HCT116 (cell line): ENCODE data around the gene PACRG. TPM values are rescaled to one million over a fixed set of nuclear protein-coding genes. Genes with fewer than 3 reads are reported as not detected.

ENCODE experiments used
- ATAC-seq: fragments of 200-7000 bp; cut with Tn5 transposase; 2 replicates; pipeline ENCODE4 v1.9.1; 2020; ENCODE audit warnings: mild to moderate bottlenecking, moderate library complexity
- BruUV-seq: library from RNA; stranded (reverse); fragments of 400-500 nt; replicated peaks from 2 replicates; lab custom pipeline; 2021; lab: Mats Ljungman, UMichigan
- CTCF ChIA-PET: fragments of 300-600 bp; sonication (Branson Sonifier 250); formaldehyde crosslinking; loops from one replicate; lab custom pipeline; 2021; ENCODE audit warnings: antibody characterized with exemption; lab: Charles Lee
- POLR2A ChIA-PET: fragments of 300-600, 350-600 bp; sonication (Branson Sonifier 250); formaldehyde crosslinking; loops from one replicate; lab custom pipeline; 2021; ENCODE audit warnings: antibody characterized with exemption; lab: Charles Lee
- RAD21 ChIA-PET, 2 experiments: fragments of 300-600 bp; sonication (Branson Sonifier 250); formaldehyde crosslinking; loops; one replicate each; lab custom pipeline; 2023; ENCODE audit warnings: low total read pairs in 2 of 2; ENCODE audit not compliant: uncharacterized antibody in 2 of 2, unreplicated experiment in 2 of 2, low non-redundant PET in 1 of 2; lab: Charles Lee
- DNase-seq: peaks from one replicate; pipeline ENCODE4 v3.0.0-alpha.2; 2010; ENCODE audit warnings: low read depth, low spot score
- H2AFZ ChIP-seq: fragments of 200-600 bp; shearing (Covaris generic), sonication (generic); 2 replicates; pipeline ENCODE4 v1.6.1; 2017; ENCODE audit warnings: low read depth, mixed run types, mixed read lengths, antibody characterized with exemption, low read length; ENCODE audit not compliant: poor library complexity, severe bottlenecking
- H3K27ac ChIP-seq: 2 replicates; pipeline ENCODE4 v1.5.1; 2012; ENCODE audit warnings: low read depth, low read length
- H3K27me3 ChIP-seq: fragments of 200-600 bp; sonication (generic); 2 replicates; pipeline ENCODE4 v1.6.1; 2016; ENCODE audit warnings: mixed run types, low read length, mixed read lengths; ENCODE audit not compliant: insufficient read depth
- H3K36me3 ChIP-seq, 2 experiments: fragments of 200-500 bp in 1 of 2; fragments of 200-600 bp in 1 of 2; sonication (Bioruptor generic) in 1 of 2; sonication (generic) in 1 of 2; 2 replicates each; pipeline versions ENCODE4 v1.5.1 to v1.6.1; 2014 to 2016; ENCODE audit warnings: low read length in 2 of 2, inconsistent platforms in 1 of 2, mixed read lengths in 1 of 2, mixed run types in 1 of 2; ENCODE audit not compliant: insufficient read depth in 2 of 2, control insufficient read depth in 1 of 2
- H3K4me1 ChIP-seq, 2 experiments: fragments of 200-600 bp in 1 of 2; sonication (generic) in 1 of 2; 2 replicates each; pipeline versions ENCODE4 v1.5.1 to v1.6.1; 2012 to 2017; ENCODE audit warnings: low read length in 2 of 2, inconsistent platforms in 1 of 2, mild to moderate bottlenecking in 1 of 2, mixed read lengths in 1 of 2, mixed run types in 1 of 2, moderate library complexity in 1 of 2; ENCODE audit not compliant: insufficient read depth in 2 of 2, control insufficient read depth in 1 of 2
- H3K4me2 ChIP-seq: fragments of 200-600 bp; sonication (generic); 2 replicates; pipeline ENCODE4 v1.6.1; 2017; ENCODE audit warnings: mixed run types, low read length, mixed read lengths
- H3K4me3 ChIP-seq, 2 experiments: fragments of 200-600 bp in 1 of 2; sonication (generic) in 1 of 2; replicated peaks in 1 of 2; 2 replicates each; pipeline ENCODE4 v1.5.1; 2011 to 2016; ENCODE audit warnings: low read length in 2 of 2, control low read depth in 1 of 2, low read depth in 1 of 2, mild to moderate bottlenecking in 1 of 2, mixed read lengths in 1 of 2, mixed run types in 1 of 2
- H3K79me2 ChIP-seq: fragments of 200-600 bp; sonication (generic); 2 replicates; pipeline ENCODE4 v1.6.1; 2017; ENCODE audit warnings: mild to moderate bottlenecking, mixed run types, low read length, moderate library complexity, mixed read lengths; ENCODE audit not compliant: insufficient read depth
- H3K9ac ChIP-seq: fragments of 200-600 bp; sonication (generic); 2 replicates; pipeline ENCODE4 v1.6.1; 2016; ENCODE audit warnings: low read length, mixed read lengths
- H3K9me2 ChIP-seq: fragments of 200-600 bp; sonication (generic), shearing (Covaris generic); 2 replicates; pipeline ENCODE4 v1.6.1; 2017; ENCODE audit warnings: mixed run types, mild to moderate bottlenecking, moderate library complexity; ENCODE audit not compliant: insufficient read depth
- H3K9me3 ChIP-seq, 2 experiments: fragments of 200-500 bp in 1 of 2; fragments of 200-600 bp in 1 of 2; sonication (Bioruptor generic) in 1 of 2; sonication (generic) in 1 of 2; 2 replicates each; pipeline ENCODE4 v1.6.1; 2014 to 2017; ENCODE audit warnings: low read length in 2 of 2, mixed read lengths in 2 of 2, inconsistent platforms in 1 of 2, low read depth in 1 of 2, mild to moderate bottlenecking in 1 of 2, mixed run types in 1 of 2, moderate library complexity in 1 of 2; ENCODE audit not compliant: control insufficient read depth in 1 of 2, insufficient read depth in 1 of 2
- H4K20me1 ChIP-seq: fragments of 200-600 bp; sonication (generic), shearing (Covaris generic); 2 replicates; pipeline ENCODE4 v1.6.1; 2017; ENCODE audit warnings: mixed run types, mild to moderate bottlenecking, moderate library complexity; ENCODE audit not compliant: insufficient read depth
- CTCF ChIP-seq, 3 experiments: fragments of 200-600 bp in 1 of 3; sonication (generic) in 1 of 3; IDR thresholded peaks in 2 of 3; conservative IDR thresholded peaks in 1 of 3; 2 replicates each; pipeline ENCODE4 v1.5.1; 2012 to 2017; ENCODE audit warnings: low read depth in 2 of 3, low read length in 2 of 3, antibody characterized with exemption in 1 of 3, borderline replicate concordance in 1 of 3, control low read depth in 1 of 3, mild to moderate bottlenecking in 1 of 3, mixed read lengths in 1 of 3, mixed run types in 1 of 3, moderate library complexity in 1 of 3; ENCODE audit not compliant: insufficient read depth in 1 of 3
- EZH2 ChIP-seq: fragments of 200-600 bp; sonication (generic); IDR thresholded peaks from 2 replicates; pipeline ENCODE4 v1.6.1; 2017; ENCODE audit warnings: antibody characterized with exemption, mixed run types
- SRF ChIP-seq: IDR thresholded peaks from 2 replicates; pipeline ENCODE4 v1.6.1; 2012; ENCODE audit warnings: low read depth
- YY1 ChIP-seq: IDR thresholded peaks from 2 replicates; pipeline ENCODE4 v1.6.1; 2011; ENCODE audit warnings: low read length, low read depth, moderate library complexity, mild to moderate bottlenecking; ENCODE audit not compliant: insufficient replicate concordance; ENCODE audit errors: extremely low read depth
- intact Hi-C: fragments of 100-400 bp; cut with micrococcal nuclease; formaldehyde crosslinking; loops from 2 replicates; pipeline ENCODE4 v1.10.0; 2022
- total RNA-seq: library from RNA; stranded (reverse); gene quantifications from one replicate; pipeline ENCODE4 v1.2.1, GENCODE V29; 2021; ENCODE audit not compliant: unreplicated experiment

The PACRG gene
- total RNA-seq, 1 experiment from 2014 or later = 0.71 TPM

- no peaks in the 10 kb centered on the region for H3K9me2 ChIP-seq
- H3K79me2 ChIP-seq = no peaks in the 10 kb centered on the region
- H3K27ac ChIP-seq = no peak overlapping the region
- no peaks in the 10 kb centered on the region for H4K20me1 ChIP-seq
- no peaks in the 10 kb centered on the region for H3K36me3 ChIP-seq
- H3K4me2 ChIP-seq = no peak overlapping the region
- no peak overlapping the region for H3K4me3 ChIP-seq
- ChIA-PET CTCF (no interaction called here), RAD21 (no interaction called here), POLR2A (no interaction called here)
- no peak overlapping the region for H2AFZ ChIP-seq
- DNase-seq = no peak
- H3K9ac ChIP-seq = no peak overlapping the region
- no peak for TF ChIP-seq YY1
- TF ChIP-seq EZH2 = no peak
- no TSS peak for BruUV-seq
- intact Hi-C loops = no loop called here
- ATAC-seq = no peak
- H3K9me3 ChIP-seq = no peaks in the 10 kb centered on the region
- no peaks in the 10 kb centered on the region for H3K27me3 ChIP-seq
- H3K4me1 ChIP-seq = peaks cover 0 to 4% of the 10 kb centered on the region in 2 experiments; a peak in 1 of 4 replicates
Measured at GRCh38 chr6:163335056-163335455, 607.3 kb downstream of the PACRG start.

- H3K27ac ChIP-seq = no peak overlapping the region
- H3K4me2 ChIP-seq = no peak overlapping the region
- no peaks in the 10 kb centered on the region for H3K9me3 ChIP-seq
- ATAC-seq = no peak
- no peaks in the 10 kb centered on the region for H3K9me2 ChIP-seq
- intact Hi-C loops = no loop called here
- BruUV-seq = no TSS peak
- no peak overlapping the region for H3K4me3 ChIP-seq
- H3K36me3 ChIP-seq = no peaks in the 10 kb centered on the region
- POLR2A ChIA-PET = no interaction called here
- no peaks in the 10 kb centered on the region for H3K79me2 ChIP-seq
- no peaks in the 10 kb centered on the region for H4K20me1 ChIP-seq
- no peak overlapping the region for H3K9ac ChIP-seq
- RAD21 ChIA-PET = no interaction called here
- H2AFZ ChIP-seq = no peak overlapping the region
- no peaks in the 10 kb centered on the region for H3K27me3 ChIP-seq
- no peak for TF ChIP-seq CTCF (IDR thresholded peaks at IDR 0.05 in 2 of 3, conservative IDR thresholded peaks at IDR 0.05 in 1 of 3; ENCODE audit: borderline replicate concordance in 1 of 3, insufficient read depth in 1 of 3, low read depth in 2 of 3, low read length in 2 of 3)
- TF ChIP-seq SRF = no peak
- TF ChIP-seq, all 23 proteins: peak for 0
- H3K4me1 ChIP-seq = peaks cover 0 to 4% of the 10 kb centered on the region in 2 experiments; a peak in 1 of 4 replicates
- DNase-seq = no peak
- CTCF ChIA-PET = no interaction called here
Measured at GRCh38 chr6:163335671-163336545, 608.1 kb downstream of the PACRG start.
